Fibroblast of villous mesenchyme (primary cell): ENCODE results near the gene CFAP157. TPM values are rescaled to one million over a fixed set of nuclear protein-coding genes. Genes with fewer than 3 reads are reported as not detected.

Source experiments
- DNase-seq: peaks from one replicate; pipeline ENCODE4 v3.0.0-alpha.2; 2010; ENCODE audit warnings: low read depth
- H3K4me3 ChIP-seq: 2 replicates; pipeline ENCODE4 v1.5.1; 2011; ENCODE audit warnings: low read depth, mild to moderate bottlenecking, low read length
- CTCF ChIP-seq: IDR thresholded peaks from 2 replicates; pipeline ENCODE4 v1.5.1; 2012; ENCODE audit warnings: low read depth, mild to moderate bottlenecking, low read length; ENCODE audit not compliant: insufficient read depth
- total RNA-seq: library from RNA; depleted of rRNA; stranded (reverse); fragments of >200 nt; gene quantifications from 2 replicates; pipeline ENCODE4 v1.2.3, GENCODE V29; 2012

Gene CFAP157
- under 0.01 TPM in 2 replicates for total RNA-seq

DNA sequence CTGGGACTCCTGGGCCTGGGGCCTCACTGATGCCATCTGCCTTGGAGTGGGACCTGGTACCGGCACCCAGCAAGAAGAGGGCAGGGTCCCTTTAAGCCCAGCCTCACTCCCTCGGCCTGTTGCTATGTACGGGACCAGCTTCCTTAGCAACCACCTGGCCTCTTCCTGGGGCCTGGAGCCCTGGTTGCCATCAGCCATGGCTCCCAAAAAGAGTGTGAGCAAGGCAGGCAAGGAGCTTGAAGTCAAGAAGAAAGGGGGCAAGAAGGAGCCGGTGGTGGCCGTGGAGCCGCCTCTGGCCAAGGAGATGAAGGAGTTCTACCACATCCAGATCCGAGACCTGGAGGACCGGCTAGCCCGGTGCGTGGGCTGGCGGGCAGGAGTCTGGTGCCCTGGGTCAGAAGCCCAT lies at the start of gene CFAP157:
TSS of gene CFAP157 (plus strand) at position 153 of the 406 bp plus-strand sequence. CDS start at position 197, 44 bp downstream.
- TF ChIP-seq CTCF = no peak
- DNase-seq = no peak
- H3K4me3 ChIP-seq = no peak within 1 kb of the TSS

DNA sequence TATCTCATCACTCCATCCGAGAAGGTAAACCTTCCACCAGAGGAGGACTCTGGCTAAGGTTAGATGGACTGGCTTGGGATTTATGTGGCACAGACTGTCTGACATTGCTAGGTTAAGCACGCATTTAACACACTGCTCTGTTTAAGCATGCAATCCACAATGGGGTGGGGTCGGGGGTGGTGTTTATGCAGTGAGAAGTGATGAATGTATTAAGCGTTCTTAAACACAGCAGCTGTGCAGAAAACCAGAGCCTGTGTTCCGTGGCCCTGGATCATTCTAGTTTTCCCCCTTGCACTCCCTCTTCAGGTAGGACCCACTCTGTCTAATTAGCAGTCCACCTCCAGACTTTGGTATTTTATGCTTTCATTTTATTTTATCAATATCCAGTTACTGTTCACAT lies 48.4 kb upstream of the CFAP157 start:
- H3K4me3 ChIP-seq = no peak overlapping the region
- no peak for TF ChIP-seq CTCF
- no peak for DNase-seq

DNA sequence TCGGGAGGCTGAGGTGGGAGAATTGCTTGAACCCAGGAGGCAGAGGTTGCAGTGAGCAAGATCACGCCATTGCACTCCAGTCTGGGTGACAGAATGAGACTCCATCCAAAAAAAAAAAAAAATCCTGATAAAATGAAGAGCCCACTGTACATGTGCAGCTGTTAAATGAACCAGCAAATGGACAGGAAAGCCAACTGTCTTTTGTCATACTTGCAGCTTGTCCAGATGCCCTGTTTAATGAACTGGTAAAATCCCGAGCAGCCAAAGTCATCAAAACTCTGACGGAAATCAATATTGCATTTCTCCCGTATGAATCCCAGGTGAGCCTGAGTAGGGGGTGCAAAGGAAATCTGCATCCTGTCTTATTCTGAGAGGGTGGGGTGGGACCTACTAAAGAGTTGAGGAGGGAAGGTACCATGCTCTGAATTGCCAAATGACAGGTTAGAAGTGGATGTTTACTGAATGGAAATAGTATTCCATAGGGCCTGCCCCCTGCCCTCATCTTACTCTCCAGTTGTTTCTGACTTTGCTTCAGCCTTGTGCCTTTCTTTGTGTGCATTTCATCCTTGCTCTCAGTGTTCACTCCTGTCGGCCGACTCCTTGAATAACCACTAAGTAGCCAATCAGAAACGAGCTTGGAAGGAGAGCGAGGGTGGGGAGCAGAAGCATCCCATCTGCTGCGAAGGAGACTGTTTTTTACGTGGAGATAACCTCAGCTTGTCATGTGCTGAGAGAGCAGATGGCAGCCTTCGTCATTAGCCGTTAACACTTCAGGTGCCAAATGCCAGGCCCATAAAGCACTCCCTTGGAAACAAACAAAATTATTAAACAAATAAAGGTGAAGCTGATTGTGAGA lies 45.7 kb upstream of the CFAP157 start:
- no peak for TF ChIP-seq CTCF
- DNase-seq = peak; percentile 52
- no peak overlapping the region for H3K4me3 ChIP-seq

- TF ChIP-seq CTCF = no peak
- DNase-seq = no peak
- H3K4me3 ChIP-seq = no peak overlapping the region
These were observed 44.2 kb upstream of the CFAP157 start for GRCh38 chr9:127662617-127663016.

- H3K4me3 ChIP-seq = no peak overlapping the region
- TF ChIP-seq CTCF = no peak
- DNase-seq = no peak
These were observed 42.5 kb upstream of the CFAP157 start for GRCh38 chr9:127664324-127664677.

- no peak for TF ChIP-seq CTCF
- DNase-seq = peak; percentile 38
- H3K4me3 ChIP-seq = no peak overlapping the region
These were observed 41.9 kb upstream of the CFAP157 start for GRCh38 chr9:127664678-127665507.
